Liver (tissue), 3 donors: ENCODE data around the gene PTPRB.

Experiments
- CTCF ChIP-seq: fragments of 150-350 bp; IDR thresholded peaks from 2 replicates; pipeline ENCODE4 v1.5.1; 2017; ENCODE audit warnings: improper control_type of control experiment, low read depth, low read length; ENCODE audit not compliant: missing input control
- FOXA1 ChIP-seq: IDR thresholded peaks from 2 replicates; pipeline ENCODE4 v1.6.1; 2016; ENCODE audit warnings: antibody characterized with exemption
- RAD21 ChIP-seq, 2 donors: IDR thresholded peaks; 2 replicates each; pipeline ENCODE4 v1.6.1; 2016; ENCODE audit warnings: antibody characterized with exemption in 2 of 2, mild to moderate bottlenecking in 2 of 2
- TAF1 ChIP-seq: conservative IDR thresholded peaks from 2 replicates; pipeline ENCODE4 v1.6.1; 2016; ENCODE audit warnings: antibody characterized with exemption, mild to moderate bottlenecking
- YY1 ChIP-seq: IDR thresholded peaks from 2 replicates; pipeline ENCODE4 v1.6.1; 2016; ENCODE audit warnings: antibody characterized with exemption, mild to moderate bottlenecking
- ZBTB33 ChIP-seq: IDR thresholded peaks from 2 replicates; pipeline ENCODE4 v1.6.1; 2016; ENCODE audit warnings: antibody characterized with exemption
- TF ChIP-seq, protein P1 (sequence below): IDR thresholded peaks from 2 replicates; pipeline ENCODE4 v1.6.1; 2016; ENCODE audit warnings: antibody characterized with exemption
- donor health status: healthy.
- donor health status: healthy.

- TF ChIP-seq ZBTB33 (no peak), CTCF (no peak), TAF1 (no peak), RAD21 (IDR thresholded peaks at IDR 0.05) (no peak), YY1 (no peak), FOXA1 (no peak)
- TF ChIP-seq, protein P1, sequence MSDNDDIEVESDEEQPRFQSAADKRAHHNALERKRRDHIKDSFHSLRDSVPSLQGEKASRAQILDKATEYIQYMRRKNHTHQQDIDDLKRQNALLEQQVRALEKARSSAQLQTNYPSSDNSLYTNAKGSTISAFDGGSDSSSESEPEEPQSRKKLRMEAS = no peak
Measured at GRCh38 chr12:70487440-70487839, 149.8 kb downstream of the PTPRB start.
